MG63 (cell line): Measurements from ENCODE around the gene BTNL9. TPM values are rescaled to one million over a fixed set of nuclear protein-coding genes. Genes with fewer than 3 reads are reported as not detected.
"Not testable (repeated sequence)": the region's sequence is repeated elsewhere in the genome, so short reads cannot be mapped to it uniquely, and the experiment has no call there.

Experiments
- DNase-seq: peaks from one replicate; pipeline ENCODE4 v3.0.0-alpha.2; 2020
- H3K27me3 ChIP-seq: fragments of 250-450 bp; sonication (Bioruptor Pico); 2 replicates; pipeline ENCODE4 v1.5.1; 2020; ENCODE audit warnings: mild to moderate bottlenecking, moderate library complexity
- H3K36me3 ChIP-seq: fragments of 250-450 bp; sonication (Bioruptor Pico); 2 replicates; pipeline ENCODE4 v1.5.1; 2020; ENCODE audit warnings: mild to moderate bottlenecking, moderate library complexity
- H3K4me3 ChIP-seq: fragments of 250-450 bp; sonication (Bioruptor Pico); 2 replicates; pipeline ENCODE4 v1.5.1; 2020; ENCODE audit warnings: mild to moderate bottlenecking, moderate library complexity
- H3K9me3 ChIP-seq: fragments of 250-450 bp; sonication (Bioruptor Pico); 2 replicates; pipeline ENCODE4 v1.5.1; 2020; ENCODE audit warnings: mild to moderate bottlenecking, moderate library complexity
- total RNA-seq: library from RNA; depleted of rRNA; stranded (reverse); fragments of >200 nt; shearing (Covaris generic); gene quantifications from 2 replicates; pipeline ENCODE4 v1.2.3, GENCODE V29; 2014; ENCODE audit warnings: low replicate concordance; rRNA removed

Gene BTNL9
- total RNA-seq, 1 experiment from 2014 or later: 0.76 TPM

- not testable (repeated sequence) for H3K4me3 ChIP-seq, DNase-seq, H3K36me3 ChIP-seq, H3K9me3 ChIP-seq
- peaks cover 27% of the 10 kb centered on the region for H3K27me3 ChIP-seq
Observed at GRCh38 chr5:181101930-181102674, 62.0 kb downstream of the BTNL9 start.

DNA sequence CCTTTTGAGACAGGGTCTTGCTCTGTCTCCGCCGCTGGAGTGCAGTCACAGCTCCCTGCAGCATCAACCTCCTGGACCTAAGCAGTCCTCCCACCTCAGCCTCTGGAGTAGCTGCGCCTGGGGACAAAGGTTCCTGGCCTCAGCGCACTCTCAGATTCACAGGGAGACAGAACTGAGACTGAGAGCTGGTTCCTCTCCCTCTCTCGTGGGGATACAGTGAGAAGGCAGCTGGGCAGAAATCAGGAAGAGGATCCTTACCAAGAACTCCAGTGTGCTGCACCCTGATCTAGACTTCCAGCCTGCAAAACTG lies 64.1 kb downstream of the BTNL9 start:
- H3K27me3 ChIP-seq: peaks cover 45% of the 10 kb centered on the region
- H3K36me3 ChIP-seq, DNase-seq: not testable (repeated sequence)

DNA sequence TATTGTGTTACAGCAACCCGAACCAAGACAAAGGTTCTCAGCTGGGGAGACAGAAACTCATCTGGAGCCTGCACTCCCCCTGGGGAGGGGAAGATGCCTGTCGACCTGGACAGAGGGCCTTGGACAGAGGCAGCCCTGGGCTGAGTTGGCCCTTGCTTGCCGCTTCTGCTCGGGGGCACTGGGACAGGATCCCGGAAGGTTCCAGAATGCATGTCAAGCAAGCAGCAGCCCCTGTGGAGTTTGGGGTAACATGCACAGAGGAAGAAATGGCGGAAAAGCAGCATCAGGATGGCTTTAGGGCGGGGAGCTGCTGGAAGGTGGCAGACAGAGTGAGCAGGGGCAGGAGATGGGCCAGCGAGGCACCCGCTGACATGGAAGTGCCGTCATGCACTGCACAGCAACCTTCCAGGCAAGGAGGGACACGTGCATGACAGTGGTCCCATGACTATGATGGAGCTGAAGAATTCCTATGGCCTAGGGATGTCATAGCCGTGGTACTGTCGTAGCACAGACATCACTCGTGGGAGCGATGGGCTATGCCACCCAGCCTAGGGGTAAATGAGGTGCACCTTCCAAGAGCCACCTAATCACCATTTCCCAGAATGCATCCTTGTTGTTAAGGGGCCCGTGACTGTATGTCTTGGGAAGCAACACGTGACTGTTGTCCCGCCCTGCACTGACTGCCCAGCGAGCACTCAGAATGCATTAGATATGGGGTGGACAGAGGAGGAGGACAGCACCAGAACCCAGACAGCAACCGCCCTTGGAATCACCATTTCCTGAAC lies 64.7 kb downstream of the BTNL9 start:
- not testable (repeated sequence) for DNase-seq, H3K9me3 ChIP-seq, H3K4me3 ChIP-seq, H3K36me3 ChIP-seq
- H3K27me3 ChIP-seq: peaks cover 48% of the 10 kb centered on the region

More for the DNA sequence above, 64.1 kb downstream of the BTNL9 start:
- H3K4me3 ChIP-seq: peak overlapping the region; percentile 22
- H3K9me3 ChIP-seq: not testable (repeated sequence)

DNA sequence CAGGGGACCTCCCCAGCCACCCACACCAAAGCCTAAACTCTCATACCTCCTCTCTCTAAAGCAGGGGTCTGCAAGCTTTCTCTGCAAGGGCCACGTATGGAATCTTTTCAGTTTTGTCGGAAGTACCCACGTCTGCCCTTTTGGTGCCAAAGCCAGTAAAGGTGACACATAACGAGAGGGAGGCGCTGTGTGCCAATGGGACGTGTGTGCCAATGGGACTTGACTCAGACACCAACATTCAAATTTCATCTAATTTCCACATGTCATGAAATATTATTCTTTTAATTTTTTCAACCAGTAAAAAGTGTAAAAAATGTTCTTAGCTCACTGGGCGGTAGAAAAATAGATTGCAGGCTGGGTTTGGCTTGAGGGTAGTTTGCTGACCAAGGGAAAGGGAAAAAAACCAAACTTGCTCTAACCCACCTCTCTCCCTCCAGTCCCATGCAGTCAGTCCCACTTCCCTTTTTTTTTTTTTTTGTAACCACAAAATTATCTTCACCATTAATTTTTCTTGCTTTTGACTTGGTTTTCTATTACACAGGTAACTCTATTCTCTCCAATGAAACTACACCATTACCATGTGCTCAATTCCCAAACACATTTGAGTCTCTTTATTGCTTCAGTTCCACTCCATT lies 65.4 kb downstream of the BTNL9 start:
- peaks cover 41% of the 10 kb centered on the region for H3K27me3 ChIP-seq
- H3K36me3 ChIP-seq: no peaks in the 10 kb centered on the region
- no peak overlapping the region for H3K4me3 ChIP-seq
- no peaks in the 10 kb centered on the region for H3K9me3 ChIP-seq
- DNase-seq: no peak

DNA sequence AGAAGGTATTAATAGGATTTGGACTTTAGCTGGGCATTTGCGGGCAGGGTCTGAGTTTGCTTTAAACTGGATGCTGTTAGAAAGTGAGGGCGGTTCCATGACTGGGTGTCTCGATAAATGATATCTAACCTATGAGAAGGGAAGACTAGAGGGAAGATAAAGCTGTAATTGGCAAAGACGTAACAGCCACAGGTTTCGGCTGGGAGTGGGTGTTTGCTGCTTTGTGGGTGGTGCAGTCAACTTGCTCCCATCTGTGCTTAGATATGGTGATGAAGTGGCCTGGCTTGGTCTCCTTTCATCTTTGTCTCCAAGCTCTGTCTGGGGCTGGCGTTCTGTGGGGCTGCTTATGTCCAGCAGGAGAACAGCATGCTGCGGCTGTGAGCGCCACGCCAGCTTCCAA lies 67.6 kb downstream of the BTNL9 start:
- Histone ChIP-seq H3K4me3 (no peak overlapping the region), H3K27me3 (peaks cover 50% of the 10 kb centered on the region)

GRCh38 chr5:181108578-181109165 lies 68.6 kb downstream of the BTNL9 start:
- Histone ChIP-seq H3K9me3 (no peaks in the 10 kb centered on the region), H3K36me3 (no peaks in the 10 kb centered on the region), H3K4me3 (no peak overlapping the region), H3K27me3 (peaks cover 53% of the 10 kb centered on the region)
- DNase-seq: no peak

More for the DNA sequence above, 67.6 kb downstream of the BTNL9 start:
- H3K9me3 ChIP-seq: no peaks in the 10 kb centered on the region
- H3K36me3 ChIP-seq: no peaks in the 10 kb centered on the region
- no peak for DNase-seq

GRCh38 chr5:181109489-181110013 lies 69.5 kb downstream of the BTNL9 start:
- no peak for DNase-seq
- Histone ChIP-seq H3K9me3 (no peaks in the 10 kb centered on the region), H3K36me3 (no peaks in the 10 kb centered on the region), H3K27me3 (peaks cover 54% of the 10 kb centered on the region), H3K4me3 (no peak overlapping the region)

DNA sequence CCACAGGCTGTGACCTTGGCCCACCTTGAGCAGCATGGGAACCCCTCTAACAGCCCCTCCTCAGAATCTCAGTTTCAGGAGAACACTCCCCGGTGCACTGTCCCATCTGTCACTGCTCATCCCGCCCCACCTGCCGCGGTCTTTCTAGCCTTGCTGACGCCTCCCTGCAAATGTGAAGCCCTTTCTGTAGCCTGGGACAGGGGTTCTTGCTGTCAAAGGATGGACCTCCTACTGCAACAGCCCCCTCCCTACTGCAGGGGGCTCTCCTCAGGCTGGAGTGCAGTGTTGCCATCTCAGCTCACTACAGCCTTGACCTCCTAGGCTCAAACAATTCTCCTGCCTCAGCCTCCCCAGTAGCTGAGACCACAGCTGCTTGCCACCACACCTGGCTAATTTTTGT lies 70.9 kb downstream of the BTNL9 start:
- no peaks in the 10 kb centered on the region for H3K36me3 ChIP-seq
- H3K9me3 ChIP-seq: no peaks in the 10 kb centered on the region
- H3K4me3 ChIP-seq: no peak overlapping the region
- peaks cover 65% of the 10 kb centered on the region for H3K27me3 ChIP-seq
- no peak for DNase-seq

Other genes starting within 250 kb of the BTNL9 start
- 186 and 189 TPM in 2 replicates for gene MGAT1, start 237.5 kb upstream of the BTNL9 start, total RNA-seq
- gene ZFP62, start 179.0 kb upstream of the BTNL9 start, total RNA-seq: 23.6 and 52.7 TPM in 2 replicates
- gene BTNL8, start 141.1 kb upstream of the BTNL9 start, total RNA-seq: not detected in 2 replicates
- gene BTNL3, start 51.4 kb upstream of the BTNL9 start, total RNA-seq: not detected in 2 replicates
- not detected in 2 replicates for gene OR2V1, start 90.9 kb downstream of the BTNL9 start, total RNA-seq
- not detected in 2 replicates for gene OR2V2, start 107.3 kb downstream of the BTNL9 start, total RNA-seq
- gene TRIM7, start 164.9 kb downstream of the BTNL9 start, total RNA-seq: 15.6 and 22.6 TPM in 2 replicates
- gene TRIM41, start 183.0 kb downstream of the BTNL9 start, total RNA-seq: 31.9 and 43.0 TPM in 2 replicates
- 8,781 and 10,327 TPM in 2 replicates for gene RACK1, start 203.6 kb downstream of the BTNL9 start, total RNA-seq
- gene TRIM52, start 220.9 kb downstream of the BTNL9 start, total RNA-seq: 3.9 and 5.8 TPM in 2 replicates